HG02610 (cell line): ENCODE results near the gene GNG4.

Experiments
- ATAC-seq: cut with Tn5 transposase; IDR thresholded peaks from one replicate; pipeline ENCODE4 v1.9.1; 2021; ENCODE audit warnings: mild to moderate bottlenecking, moderate library complexity; ENCODE audit not compliant: unreplicated experiment

The GNG4 gene

DNA sequence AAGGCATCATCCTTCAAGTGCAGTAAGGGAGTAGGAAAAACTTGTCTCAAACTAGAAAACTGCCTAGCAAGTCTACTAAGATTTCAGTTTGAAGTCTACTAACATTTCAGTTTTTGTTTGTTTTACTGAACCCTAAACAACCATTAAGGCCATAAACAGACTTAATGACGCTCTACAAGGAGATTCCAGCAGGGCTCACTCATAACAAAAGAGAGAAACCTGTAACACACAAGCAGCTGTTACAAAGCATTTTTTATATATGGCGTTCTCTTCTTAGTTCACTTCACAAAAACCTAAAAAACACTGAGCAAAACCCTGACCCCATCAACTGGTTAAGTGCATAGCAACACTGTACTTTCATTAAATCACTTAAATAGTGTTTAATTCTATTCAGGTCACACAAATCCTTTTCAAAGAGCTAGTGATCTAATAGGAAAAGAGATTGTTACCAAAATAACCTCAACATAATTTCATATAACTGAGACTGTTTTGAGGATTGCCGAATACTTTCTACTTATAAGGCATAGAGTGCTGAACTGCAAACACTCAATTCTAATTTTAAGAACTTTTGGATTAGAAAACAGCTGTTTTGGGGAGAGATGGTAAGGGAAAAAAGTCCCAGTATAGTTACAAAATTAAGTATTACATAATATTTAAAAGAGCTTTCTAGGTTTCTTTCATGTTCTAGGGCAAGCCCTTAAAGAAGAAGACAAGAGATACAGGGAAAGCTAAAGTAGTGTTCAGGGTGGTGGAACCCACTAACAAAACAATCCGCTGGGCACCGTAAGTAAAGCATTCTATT, 146.8 kb downstream of the GNG4 start:
- no peak for ATAC-seq

DNA sequence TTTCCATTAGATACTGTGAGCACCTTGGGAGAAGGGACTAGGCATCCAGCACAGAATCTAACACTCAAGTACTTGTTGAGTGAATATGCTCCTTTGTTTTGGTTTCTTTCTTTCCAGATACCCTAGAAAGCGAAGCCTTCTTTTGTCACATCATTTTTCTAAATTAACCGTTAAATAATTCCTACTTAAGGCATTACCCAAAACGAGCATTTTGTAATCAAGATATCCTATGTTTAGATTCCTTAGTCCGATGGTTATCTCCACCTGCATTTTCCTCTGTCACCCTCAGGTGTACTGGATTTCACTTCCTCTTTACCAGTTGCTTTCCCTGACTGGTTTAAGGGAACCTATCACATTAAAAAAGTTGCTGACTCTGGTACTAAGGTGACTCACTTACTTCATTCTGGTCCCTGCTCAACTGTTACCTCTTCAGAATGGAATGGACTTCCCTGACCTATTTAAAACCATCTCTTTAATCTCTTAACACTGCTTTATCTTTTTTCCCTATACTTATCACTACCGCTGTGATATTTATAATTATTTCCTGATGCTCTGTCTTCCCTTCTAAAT, 148.5 kb downstream of the GNG4 start:
- ATAC-seq: no peak
